T47D (cell line): ENCODE results near the gene SRGAP3.

Source experiments
- DNase-seq, 2 experiments: peaks; one replicate each; pipeline versions ENCODE4 v3.0.0 to v3.0.0-alpha.2; 2011 to 2012; ENCODE audit warnings: low read depth in 1 of 2, low spot score in 1 of 2
- JUND ChIP-seq: IDR thresholded peaks from 2 replicates; pipeline ENCODE4 v1.6.1; 2012; ENCODE audit warnings: low read depth
- in situ Hi-C: cut with HindIII; loops from 2 replicates; pipeline ENCODE4 v1.10.0; 2016; ENCODE audit warnings: low sequenced_read_pairs, low pct_unique_long_range_greater_than_20kb

The SRGAP3 gene

DNA sequence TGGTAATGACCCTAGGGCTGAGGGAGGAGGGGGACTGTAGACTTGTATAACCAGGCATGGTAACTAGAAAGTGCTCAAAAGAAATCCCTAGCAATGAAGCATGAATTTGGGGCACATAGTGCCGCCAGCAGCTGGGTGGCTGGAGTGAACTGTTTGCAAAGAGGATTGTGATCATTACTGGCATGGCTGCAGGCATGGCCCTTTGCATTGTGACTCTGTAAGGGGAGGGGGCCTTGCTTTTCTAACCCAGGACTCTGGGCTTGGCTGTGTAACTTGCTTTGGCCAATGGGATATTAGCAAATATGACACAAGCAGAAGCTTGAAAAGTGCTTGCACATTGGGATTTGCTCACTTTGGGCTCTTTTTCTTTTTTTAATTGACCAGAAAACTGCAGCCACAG lies 173.7 kb downstream of the SRGAP3 start:
- DNase-seq: peak in 1 of 2 experiments; percentile 19
- in situ Hi-C loops: no loop called here
- TF ChIP-seq JUND: no peak

DNA sequence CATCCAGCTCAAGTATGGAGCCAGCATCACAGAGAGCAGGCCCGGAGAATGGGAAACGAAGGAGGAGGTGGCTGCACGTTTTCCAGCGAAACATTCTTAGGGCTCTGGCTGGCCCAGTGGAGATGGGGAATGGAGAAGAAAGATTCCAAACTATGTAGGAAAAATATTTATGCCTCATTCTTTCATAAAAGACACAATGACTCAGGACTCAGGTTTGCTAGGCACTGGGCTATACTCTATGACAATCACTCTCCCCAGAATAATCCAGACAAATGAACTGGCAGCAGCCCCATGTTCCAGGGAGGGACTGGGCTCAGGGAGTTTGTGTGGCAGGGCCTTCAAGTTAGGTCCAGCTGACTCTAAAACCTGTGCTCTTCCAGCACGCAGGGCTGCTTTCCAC lies 175.4 kb downstream of the SRGAP3 start:
- TF ChIP-seq JUND: no peak
- DNase-seq: no peak
- in situ Hi-C loops: no loop called here

DNA sequence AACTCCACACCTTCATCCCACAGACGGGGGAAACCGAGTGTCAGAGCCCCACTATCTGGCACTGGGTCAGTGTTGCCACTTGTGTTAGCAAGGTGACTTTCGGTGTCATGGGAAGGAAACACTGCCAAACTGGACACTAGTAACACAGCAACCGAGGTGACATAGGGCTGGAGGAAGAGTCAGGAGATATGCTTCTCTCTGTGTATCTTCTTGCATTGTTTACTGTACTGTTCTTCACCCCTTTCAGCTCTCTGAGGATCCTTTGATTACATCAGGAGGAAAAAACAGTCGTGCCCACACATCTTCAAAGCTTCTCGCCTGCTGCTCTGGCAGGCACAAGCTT lies 176.8 kb downstream of the SRGAP3 start:
- DNase-seq: no peak
- in situ Hi-C loops: no loop called here
- no peak for TF ChIP-seq JUND

DNA sequence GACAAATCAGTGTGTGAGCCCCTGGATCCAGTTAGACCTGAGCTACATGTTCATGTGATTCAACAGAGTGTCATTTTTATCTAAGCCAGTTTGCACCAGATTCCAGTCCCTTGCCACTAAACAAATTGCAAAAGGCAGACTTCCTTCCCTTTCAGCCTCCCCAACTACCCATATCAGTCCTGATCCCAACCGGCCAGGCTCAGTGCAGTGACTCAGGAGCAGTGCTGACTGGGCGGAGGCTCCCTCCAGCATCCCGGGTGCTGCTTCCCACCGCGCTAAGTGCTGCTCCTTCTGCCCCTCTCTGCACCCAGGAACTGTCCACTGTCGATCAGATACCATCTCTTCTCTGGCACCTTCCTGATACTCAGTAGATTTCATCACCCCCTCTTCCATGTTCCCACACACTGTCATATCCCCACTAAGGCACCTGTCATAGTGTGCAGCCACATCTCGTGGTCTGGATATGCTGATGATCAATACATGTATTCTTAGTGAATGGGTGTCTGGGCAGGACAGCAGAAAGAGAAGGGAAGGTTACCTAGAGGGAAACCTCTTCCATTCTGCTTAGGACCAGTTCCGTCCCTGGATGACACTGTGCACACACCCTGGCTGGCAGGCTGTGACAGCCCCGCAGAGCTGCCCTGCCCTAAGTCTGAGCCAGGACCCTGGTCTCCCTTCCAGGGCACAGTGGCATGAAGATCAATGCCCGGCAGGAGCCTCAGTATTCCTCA lies 177.3 kb downstream of the SRGAP3 start:
- no peak for DNase-seq
- no peak for TF ChIP-seq JUND
- in situ Hi-C loops: no loop called here

DNA sequence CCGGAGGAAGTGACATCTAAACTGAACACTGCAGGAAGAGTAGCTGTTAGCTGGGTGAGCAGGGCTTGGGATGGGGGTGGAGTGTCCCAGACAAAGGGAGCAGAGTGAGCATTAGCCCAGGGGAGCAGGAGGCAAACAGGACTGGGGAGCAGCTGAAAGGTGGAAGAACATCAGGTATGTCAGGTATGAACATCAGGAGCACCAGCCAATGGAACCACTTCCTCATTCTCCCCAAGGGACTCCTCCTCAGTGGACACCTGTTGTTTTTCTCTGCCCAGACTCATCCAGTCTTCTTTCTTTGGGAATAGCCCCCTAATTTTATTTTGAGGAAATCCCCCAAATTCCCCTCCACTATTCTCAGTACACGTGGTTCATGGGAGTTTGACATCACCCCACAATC lies 178.5 kb downstream of the SRGAP3 start:
- no peak for TF ChIP-seq JUND
- no peak for DNase-seq
- in situ Hi-C loops: no loop called here

DNA sequence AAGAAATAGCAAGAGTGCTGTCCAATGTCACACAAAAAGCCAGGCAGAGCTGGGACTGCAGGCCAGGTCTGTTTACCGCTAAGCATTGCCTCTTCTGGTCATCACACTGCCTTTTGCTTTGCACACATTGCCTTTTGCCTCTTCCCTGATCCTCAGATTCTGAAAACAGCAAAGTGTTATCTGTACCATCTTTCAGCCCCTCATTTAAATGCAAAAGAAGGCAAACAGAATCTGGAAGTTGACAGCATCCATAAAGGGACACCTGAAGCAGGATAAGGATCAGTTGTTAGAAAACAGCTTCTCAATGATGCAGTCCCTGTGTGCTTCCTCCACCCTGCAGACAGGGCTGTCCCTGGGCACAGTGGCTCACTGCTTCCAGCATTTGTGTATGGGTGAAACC lies 179.5 kb downstream of the SRGAP3 start:
- in situ Hi-C loops: no loop called here
- DNase-seq: no peak
- no peak for TF ChIP-seq JUND

DNA sequence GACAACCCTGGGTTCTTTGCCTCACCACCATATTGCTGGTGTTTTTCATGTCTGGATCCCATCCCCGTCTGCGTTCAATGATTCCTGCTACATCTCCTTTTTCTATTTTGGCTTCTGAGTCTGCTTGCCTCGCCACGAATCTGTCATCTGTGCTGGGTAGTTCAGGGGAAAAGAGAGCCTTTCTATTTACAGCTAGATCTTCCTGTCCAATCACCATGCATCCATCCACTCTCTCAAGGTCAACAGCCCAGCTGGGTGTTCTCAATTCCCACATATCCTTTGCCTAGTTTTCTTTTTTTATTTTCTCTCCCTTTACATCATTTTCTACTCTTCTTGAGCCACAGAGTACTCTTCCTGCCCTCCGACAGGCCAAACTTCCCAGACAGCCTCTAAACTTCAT lies 181.4 kb downstream of the SRGAP3 start:
- TF ChIP-seq JUND: no peak
- in situ Hi-C loops: no loop called here
- DNase-seq: no peak

DNA sequence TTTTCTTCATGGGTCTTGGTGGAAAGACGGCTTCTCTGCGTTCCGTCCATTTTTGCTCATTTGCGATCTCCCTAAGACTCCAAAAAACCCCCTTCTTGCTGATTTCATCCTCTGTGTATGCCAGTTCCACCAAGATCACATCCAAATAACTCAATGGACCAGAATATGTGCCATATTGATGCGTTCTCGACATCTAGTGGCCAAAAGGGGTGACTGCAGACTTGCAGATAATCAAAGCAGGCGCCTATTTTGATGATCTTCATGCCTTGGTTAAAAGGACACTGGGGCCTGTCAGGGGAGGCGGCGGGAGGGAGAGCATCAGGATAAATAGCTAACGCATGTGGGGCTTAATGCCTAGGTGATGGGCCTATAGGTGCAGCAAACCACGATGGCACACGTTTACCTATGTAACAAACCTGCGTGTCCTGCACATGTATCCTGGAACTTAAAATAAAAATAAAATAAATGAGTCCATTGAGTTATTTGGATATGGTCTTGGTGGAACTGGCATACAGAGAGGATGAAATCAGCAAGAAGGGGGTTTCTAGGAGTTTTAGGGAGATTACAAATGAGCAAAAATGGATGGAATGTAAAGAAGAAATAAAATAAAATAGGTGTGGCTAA lies 182.0 kb downstream of the SRGAP3 start:
- no peak for TF ChIP-seq JUND
- in situ Hi-C loops: no loop called here
- DNase-seq: peak; percentile 9 to 62

DNA sequence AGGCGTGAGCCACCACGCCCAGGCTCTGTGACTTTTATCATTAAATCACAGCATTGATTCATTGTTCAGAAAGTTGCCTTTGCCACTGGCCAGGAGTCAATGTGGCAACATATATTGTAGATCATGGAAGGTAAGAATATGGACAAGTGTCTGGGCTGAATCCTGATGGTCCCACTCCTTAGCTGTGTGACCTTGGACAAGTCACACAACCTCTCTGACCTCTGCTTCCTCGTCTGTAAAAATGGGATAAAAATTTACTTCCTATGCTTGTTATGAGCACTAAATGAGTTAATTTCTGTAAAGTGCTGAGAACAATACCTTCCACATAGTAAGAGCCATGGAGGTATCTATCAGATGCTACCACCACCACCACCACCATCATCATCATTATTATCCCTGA lies 182.7 kb downstream of the SRGAP3 start:
- in situ Hi-C loops: no loop called here
- no peak for TF ChIP-seq JUND
- DNase-seq: no peak

DNA sequence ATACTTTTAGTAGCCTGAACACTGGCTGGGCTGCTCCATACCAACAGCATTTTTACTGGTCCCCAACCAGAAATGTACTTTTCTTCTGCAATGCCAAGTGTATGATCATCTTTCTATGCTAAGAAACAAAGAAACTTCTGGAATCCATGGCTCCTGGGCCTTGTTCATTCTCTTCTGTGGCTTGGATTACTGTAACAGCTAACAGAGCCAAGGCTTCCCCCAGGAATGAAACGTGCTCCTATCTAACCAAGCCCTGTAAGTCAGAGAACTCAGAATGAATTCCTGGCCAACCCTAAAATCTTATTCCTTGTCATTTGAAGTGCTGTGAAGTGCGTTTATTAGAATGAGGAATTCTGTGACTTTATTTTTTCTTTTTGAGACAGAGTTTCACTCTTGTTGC lies 183.3 kb downstream of the SRGAP3 start:
- in situ Hi-C loops: no loop called here
- TF ChIP-seq JUND: no peak
- DNase-seq: no peak

DNA sequence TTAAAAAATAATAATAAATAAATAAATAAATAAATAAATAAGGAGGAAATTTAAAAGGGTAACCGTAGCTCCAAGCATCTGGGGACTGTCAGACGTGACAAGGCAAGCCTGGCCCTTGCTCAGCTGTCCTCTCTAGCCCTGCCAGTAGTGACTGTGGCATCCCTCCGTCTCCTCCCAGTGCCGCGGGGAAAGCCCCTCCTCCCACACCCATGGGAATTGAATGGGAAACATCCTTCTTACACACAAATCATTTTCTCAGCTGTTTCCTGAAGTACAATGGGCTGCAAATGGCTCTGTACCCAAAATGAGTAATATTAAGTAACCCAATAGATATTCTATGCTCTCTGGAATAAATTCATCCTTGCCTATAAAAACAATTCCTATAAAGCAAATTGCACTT lies 184.6 kb downstream of the SRGAP3 start:
- DNase-seq: no peak
- in situ Hi-C loops: no loop called here
- no peak for TF ChIP-seq JUND

DNA sequence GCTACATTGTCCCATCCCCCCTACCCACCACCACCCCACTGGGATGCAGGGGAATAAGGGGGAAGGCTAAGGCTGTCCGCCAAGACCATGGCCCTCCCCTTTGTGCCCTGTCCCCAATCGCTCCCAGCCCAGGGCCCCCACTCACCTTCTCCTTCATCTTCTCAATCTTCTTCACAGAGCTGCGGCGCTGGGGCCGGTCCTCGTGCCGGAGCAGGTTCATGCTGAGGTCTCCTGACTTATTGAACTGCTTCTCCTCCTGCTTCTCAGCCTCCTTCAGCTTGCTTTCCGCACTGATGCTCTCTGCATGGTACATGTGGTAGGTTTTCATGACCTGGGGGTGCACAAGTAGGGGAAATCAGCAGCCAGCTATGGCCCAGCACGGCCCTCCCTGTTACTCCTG lies 185.2 kb downstream of the SRGAP3 start:
- in situ Hi-C loops: no loop called here
- TF ChIP-seq JUND: no peak
- DNase-seq: no peak

DNA sequence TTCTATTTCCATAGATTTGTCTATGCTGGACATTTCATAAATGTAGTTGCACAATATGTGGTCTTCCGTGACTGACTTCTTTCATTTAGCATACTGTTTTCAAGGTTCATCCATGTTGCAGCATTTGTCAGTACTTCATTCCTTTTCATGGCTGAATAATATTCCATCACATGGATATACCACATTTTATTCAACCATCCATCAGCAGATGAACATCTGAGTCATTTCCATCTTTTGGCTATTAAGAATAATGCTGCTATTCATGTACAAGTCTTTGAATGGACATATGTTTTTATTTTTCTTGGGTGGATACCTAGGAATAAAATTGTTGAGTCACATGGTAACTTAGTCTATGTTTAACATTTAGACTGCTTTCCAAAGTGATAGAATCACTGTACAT lies 186.9 kb downstream of the SRGAP3 start:
- TF ChIP-seq JUND: no peak
- in situ Hi-C loops: no loop called here
- DNase-seq: no peak

DNA sequence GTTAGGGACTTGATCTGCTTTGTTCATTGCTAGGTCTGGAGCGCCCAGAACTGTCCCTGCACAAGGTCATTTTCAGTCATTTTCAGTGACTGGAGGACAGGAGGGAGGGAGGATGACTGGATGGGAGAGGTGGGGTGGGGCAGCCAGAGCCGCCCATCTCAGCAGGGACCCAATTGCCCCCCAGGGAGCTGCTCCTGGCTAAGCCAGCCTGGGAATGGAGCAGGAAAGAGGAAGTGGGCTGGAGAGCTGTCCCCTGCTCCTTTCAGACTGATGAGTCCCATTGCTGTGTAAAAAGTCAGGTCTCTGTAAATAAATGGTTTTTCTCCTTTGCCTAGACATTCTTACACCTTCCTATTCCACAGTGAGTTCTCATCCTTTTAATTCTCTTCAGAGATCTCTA lies 187.8 kb downstream of the SRGAP3 start:
- DNase-seq: no peak
- TF ChIP-seq JUND: no peak
- in situ Hi-C loops: no loop called here
